NB4 (cell line): ENCODE measurements around the gene SLC66A2.

Experiments
- DNase-seq: peaks from one replicate; pipeline ENCODE4 v3.0.0; 2010; ENCODE audit warnings: low read depth
- H3K4me3 ChIP-seq: one replicate; pipeline ENCODE4 v1.5.1; 2011; ENCODE audit warnings: mild to moderate bottlenecking, low read depth, low read length, moderate library complexity
- CTCF ChIP-seq: IDR thresholded peaks from one replicate; pipeline ENCODE4 v1.5.1; 2012; ENCODE audit warnings: low read depth, low read length
- MAX ChIP-seq: IDR thresholded peaks from 2 replicates; pipeline ENCODE4 v1.6.1; 2011; ENCODE audit warnings: low read depth, low read length
- MYC ChIP-seq: IDR thresholded peaks from 2 replicates; pipeline ENCODE4 v1.6.1; 2011; ENCODE audit warnings: low read depth, low read length
- POLR2A ChIP-seq: IDR thresholded peaks from 2 replicates; pipeline ENCODE4 v1.6.1; 2011; ENCODE audit warnings: mild to moderate bottlenecking; ENCODE audit not compliant: insufficient read length; ENCODE audit errors: extremely low read depth

The SLC66A2 gene

GRCh38 chr18:79965119-79965902 lies 13.9 kb upstream of the SLC66A2 start:
- no peak overlapping the region for H3K4me3 ChIP-seq
- no peak for DNase-seq
- TF ChIP-seq CTCF, result no peak
- TF ChIP-seq MAX, result no peak
- TF ChIP-seq POLR2A, result no peak
- no peak for TF ChIP-seq MYC

- no peak for DNase-seq
- no peak within 1 kb of the TSS for H3K4me3 ChIP-seq
- TF ChIP-seq MAX (no peak), POLR2A (no peak), MYC (no peak), CTCF (no peak)
These were observed 13.1 kb upstream of the SLC66A2 start, which contains the start of gene HSBP1L1 for GRCh38 chr18:79964330-79965118. HSBP1L1 (plus strand) TSS chr18:79964643; CDS start chr18:79964736, 93 bp downstream.

GRCh38 chr18:79963658-79964329 lies 12.3 kb upstream of the SLC66A2 start:
- TF ChIP-seq POLR2A (no peak), CTCF (no peak)
- no peak for DNase-seq
- no peak overlapping the region for H3K4me3 ChIP-seq

GRCh38 chr18:79962835-79963657 lies 11.6 kb upstream of the SLC66A2 start:
- no peak for TF ChIP-seq POLR2A
- TF ChIP-seq CTCF, result no peak
- no peak for TF ChIP-seq MAX
- no peak for TF ChIP-seq MYC
- peak; percentile 36 for DNase-seq
- no peak overlapping the region for H3K4me3 ChIP-seq

GRCh38 chr18:79962311-79962710 lies 10.9 kb upstream of the SLC66A2 start:
- H3K4me3 ChIP-seq, result no peak overlapping the region
- TF ChIP-seq CTCF, result no peak
- no peak for TF ChIP-seq MAX
- TF ChIP-seq MYC, result no peak
- no peak for TF ChIP-seq POLR2A
- no peak for DNase-seq
